Right ventricle myocardium inferior (tissue), 1 donor: ENCODE measurements around the gene IRX3. TPM values are rescaled to one million over a fixed set of nuclear protein-coding genes. Genes with fewer than 3 reads are reported as not detected.

Experiments
- ATAC-seq: fragments of 200-7000 bp; cut with Tn5 transposase; one replicate; pipeline ENCODE4 v1.9.1; 2020; ENCODE audit warnings: mild to moderate bottlenecking, moderate library complexity
- DNase-seq: peaks from one replicate; pipeline ENCODE4 v3.0.0; 2021; ENCODE audit errors: missing footprints
- intact Hi-C: fragments of 100-400 bp; cut with DNase I; formaldehyde crosslinking; loops from one replicate; pipeline ENCODE4 v1.11.0; 2022
- total RNA-seq: library from RNA; stranded (reverse); fragmentation: NEBNext Ultra II Directional; extraction: Animal tissue kit (Norgen Biotek cat#: 25700); gene quantifications from one replicate; pipeline ENCODE4 v1.2.1, GENCODE V29; 2021
- donor health status: DM: no; HTN: yes; CAD: no; lungs with severe emphysema.

IRX3 gene
- total RNA-seq, 1 donor from 2014 or later: 38.8 TPM

GRCh38 chr16:54296543-54296942, 10.0 kb upstream of the IRX3 start:
- intact Hi-C loops: no loop called here
- DNase-seq: no peak
- ATAC-seq: no peak

DNA sequence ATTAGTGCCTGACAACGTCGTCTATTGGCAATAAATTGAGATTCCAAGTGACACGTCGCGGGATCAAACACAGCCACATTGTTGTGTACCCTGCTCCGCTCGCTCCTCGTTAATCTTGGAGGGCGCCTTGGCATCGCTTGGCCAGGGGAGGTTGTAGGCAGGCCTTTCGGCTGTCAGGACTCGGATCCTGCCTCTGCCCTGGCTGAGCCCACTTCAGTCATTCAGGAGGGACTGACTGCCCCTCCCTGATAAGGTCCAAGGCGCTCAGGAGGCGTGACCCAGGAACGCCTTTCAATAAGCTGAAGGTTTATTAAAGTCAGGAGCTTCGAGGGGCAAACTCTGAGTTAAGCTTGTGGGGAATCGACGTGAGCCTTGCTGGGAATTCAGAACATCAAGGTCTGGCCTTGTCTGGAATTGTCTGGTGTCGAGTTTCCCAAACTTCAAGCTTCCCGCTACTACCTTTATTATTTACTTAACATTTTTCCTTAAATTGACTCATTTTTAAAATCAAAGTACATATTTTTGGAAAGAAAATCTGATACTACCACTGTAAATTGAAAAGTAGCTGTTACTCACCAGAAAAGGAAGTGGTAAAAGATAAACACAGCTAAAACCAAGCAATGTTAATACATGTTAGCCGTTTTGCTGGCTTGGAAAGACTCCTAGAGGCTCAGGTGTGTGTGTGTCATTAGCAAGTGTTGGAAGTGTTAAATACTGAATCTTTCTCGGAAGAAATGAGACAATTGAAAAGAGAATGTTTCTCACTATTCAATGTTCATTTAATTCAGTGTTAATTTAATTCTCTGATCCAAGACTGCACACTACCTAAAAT, 5.3 kb upstream of the IRX3 start:
- no peak for DNase-seq
- no peak for ATAC-seq
- intact Hi-C loops: no loop called here

DNA sequence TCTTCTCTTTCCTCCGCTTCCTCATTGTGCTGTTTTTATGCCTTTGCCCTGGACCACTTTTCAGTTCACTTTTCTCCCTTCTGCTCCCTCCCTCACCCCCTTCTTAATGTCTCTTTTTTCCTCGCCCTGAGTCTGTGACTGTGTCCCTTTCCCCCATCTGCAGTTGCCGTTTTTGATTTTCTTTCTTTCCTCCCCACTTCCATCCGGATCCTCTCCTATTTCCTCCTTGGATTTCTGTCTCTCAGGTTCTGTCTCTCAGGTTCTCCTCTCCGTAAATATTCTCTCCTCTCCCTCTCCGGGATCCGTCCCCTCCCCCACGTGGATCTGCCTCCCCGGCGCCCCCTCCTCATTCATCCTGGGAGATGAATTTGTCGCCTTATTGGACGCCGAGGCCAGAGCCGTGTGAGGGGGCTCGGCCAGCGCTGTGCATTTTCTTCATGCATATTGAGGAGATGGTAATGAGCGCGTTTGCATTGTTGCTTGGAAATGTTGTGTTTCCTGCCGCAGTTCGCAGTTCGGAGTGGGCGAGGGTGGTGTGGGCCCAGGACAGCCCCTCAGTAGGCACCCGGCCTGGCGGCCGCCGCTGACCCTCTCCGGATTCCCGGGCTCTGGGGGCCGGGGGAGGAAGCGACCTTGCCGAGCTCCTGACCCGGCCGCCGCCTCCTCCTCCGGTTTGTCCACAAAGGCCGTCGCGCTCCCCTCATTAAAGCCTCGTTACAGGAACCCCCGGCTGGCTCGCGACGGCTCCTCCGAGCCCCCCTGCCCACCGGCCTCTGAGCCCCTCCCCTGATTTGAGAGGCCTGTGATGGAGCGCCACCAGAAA, 4.5 kb upstream of the IRX3 start:
- intact Hi-C loops: no loop called here
- no peak for ATAC-seq
- no peak for DNase-seq

DNA sequence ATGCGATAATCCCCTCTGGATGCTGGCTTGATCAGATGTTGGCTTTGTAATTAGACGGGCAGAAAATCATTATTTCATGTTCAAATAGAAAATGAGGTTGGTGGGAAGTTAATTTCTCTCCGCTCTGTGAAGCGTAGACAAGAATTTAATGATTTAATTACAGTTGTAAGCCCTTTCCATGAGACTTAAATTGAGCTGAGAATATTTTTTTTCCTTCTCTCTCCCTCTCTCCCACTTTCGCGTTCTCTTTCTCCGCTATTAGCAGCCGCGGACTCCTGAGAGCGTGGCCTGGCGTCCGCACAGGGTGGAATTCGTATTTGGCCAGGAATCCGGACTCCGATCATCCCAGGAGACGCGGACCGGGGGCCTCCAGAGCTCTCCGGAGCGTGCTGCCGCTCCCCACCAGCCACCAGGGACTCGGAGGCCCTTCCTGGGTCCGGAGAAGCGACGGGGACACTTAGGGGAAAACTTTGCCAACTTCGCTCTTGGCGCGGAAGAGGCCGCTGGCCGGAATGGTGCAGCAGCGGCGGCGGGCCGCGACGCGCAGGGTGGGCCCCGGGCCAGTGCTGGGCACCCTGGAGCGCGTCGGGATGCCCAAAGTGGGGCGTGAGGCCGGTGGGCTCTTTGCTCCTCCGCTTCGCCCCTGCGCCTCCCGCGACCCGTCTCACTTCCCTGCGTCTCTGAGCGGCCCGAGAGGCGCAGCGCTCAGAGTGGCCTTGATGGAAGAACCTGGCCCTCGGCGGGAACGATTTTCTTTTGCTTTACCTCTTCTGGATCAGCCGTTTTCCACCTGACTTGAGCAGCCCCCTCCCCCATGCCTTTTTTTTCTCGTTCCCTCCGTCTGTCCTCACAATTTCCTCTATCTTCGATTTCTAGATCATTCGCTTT, 3.6 kb upstream of the IRX3 start:
- ATAC-seq (no peak), DNase-seq (no peak)
- intact Hi-C loops: loop anchor here (5.0 to 10.0 kb wide), 5 partner anchors 117 to 1085 kb away; no protein-coding TSS in a partner anchor

- intact Hi-C loops: loop anchor here (5.0 to 10.0 kb wide), 5 partner anchors 118 to 1085 kb away; no protein-coding TSS in a partner anchor
- ATAC-seq: no peak
- DNase-seq: no peak
Measured at GRCh38 chr16:54289242-54289944, 2.8 kb upstream of the IRX3 start.

GRCh38 chr16:54288835-54289241, 2.3 kb upstream of the IRX3 start:
- intact Hi-C loops: loop anchor here (5.0 to 10.0 kb wide), 5 partner anchors 118 to 1086 kb away; no protein-coding TSS in a partner anchor
- ATAC-seq (no peak), DNase-seq (no peak)

GRCh38 chr16:54288030-54288834, 1.6 kb upstream of the IRX3 start:
- ATAC-seq (no peak), DNase-seq (no peak)
- intact Hi-C loops: loop anchor here (5.0 to 10.0 kb wide), 5 partner anchors 119 to 1087 kb away; no protein-coding TSS in a partner anchor

GRCh38 chr16:54287131-54288029, 793 bp upstream of the IRX3 start:
- intact Hi-C loops: loop anchor here (2.0 to 10.0 kb wide), 7 partner anchors 120 to 1087 kb away; no protein-coding TSS in a partner anchor
- DNase-seq (no peak), ATAC-seq (no peak)

DNA sequence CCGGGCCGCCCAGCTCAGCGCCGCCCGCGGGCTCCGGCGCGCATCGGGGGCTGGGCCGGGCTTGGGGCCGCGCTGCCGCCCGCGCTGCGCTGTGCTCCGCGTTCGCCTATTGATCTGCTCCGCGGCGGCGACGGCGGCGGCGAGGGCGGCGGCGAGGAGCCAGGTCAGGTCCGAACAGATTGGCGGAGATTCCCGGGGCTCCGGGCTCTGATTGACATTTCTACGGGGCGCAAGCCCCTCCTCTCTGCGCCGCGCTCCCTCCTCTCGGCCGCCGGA, 559 bp downstream of the IRX3 start:
- ATAC-seq: no peak
- intact Hi-C loops: loop anchor here (2.0 to 10.0 kb wide), 7 partner anchors 121 to 1089 kb away; no protein-coding TSS in a partner anchor
- DNase-seq: no peak

DNA sequence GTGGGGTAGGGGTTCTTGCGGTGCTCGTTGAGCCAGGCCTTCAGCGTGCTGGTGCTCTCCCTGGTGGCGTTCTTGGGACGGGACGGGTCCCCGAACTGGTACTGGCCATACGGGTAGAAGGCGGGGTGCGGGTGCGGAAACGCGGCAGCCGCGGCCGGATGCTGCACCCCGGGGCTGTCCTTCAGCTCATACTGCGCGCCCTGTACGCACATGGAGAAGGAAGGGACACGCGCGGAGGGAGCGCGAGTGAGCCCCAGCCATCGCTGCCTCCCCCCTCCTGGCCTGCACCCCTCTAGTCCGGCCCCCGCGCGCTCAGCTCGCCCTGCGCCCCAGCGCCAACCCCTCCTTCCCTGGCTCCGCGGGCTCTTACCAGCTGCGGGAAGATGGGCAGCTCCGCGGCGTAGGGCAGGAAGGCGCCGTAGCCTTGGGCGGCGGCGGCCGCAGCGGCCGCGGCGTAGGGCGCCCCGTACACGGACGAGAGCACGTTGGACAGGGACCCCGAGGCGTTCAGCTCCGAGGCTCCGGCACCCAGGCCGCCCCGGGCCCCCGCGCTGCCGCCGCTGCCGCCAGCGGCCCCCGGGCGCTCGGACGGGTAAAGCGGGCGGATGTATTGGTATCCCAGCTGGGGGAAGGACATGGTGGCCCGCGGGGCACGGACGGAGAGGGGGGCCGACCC, 1.0 kb downstream of the IRX3 start:
- intact Hi-C loops: loop anchor here (2.0 to 10.0 kb wide), 8 partner anchors 122 to 1089 kb away; no protein-coding TSS in a partner anchor
- ATAC-seq (no peak), DNase-seq (peak; percentile 76)

DNA sequence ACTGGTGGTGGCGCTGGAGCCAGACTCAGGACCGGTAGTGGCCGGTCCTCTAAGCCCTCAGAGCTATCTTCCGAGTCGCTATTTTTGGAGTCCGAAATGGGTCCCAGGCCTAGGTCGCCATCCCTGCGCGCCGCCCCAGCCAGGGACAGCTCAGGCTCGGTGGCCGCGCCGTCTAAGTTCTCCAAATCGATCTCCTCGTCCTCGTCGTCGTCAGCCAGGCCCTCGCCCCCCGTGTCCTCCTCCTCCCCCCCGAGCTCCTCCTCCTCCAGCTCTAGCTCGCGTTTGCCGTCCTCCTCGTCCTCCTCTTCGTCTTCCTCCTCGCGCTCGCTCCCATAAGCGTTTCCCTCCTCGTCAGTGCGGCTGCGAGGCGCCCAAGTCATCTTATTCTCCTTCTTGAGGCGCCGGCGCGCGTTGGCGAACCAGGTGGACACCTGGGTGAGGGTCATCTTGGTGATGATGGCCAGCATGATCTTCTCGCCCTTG, 1.6 kb downstream of the IRX3 start:
- DNase-seq (no peak), ATAC-seq (no peak)
- intact Hi-C loops: loop anchor here (2.0 to 10.0 kb wide), 8 partner anchors 122 to 1090 kb away; no protein-coding TSS in a partner anchor

- no peak for DNase-seq
- intact Hi-C loops: loop anchor here (2.0 to 10.0 kb wide), 4 partner anchors 337 to 1090 kb away; no protein-coding TSS in a partner anchor
- no peak for ATAC-seq
Measured at GRCh38 chr16:54284319-54284930, 2.2 kb downstream of the IRX3 start.

DNA sequence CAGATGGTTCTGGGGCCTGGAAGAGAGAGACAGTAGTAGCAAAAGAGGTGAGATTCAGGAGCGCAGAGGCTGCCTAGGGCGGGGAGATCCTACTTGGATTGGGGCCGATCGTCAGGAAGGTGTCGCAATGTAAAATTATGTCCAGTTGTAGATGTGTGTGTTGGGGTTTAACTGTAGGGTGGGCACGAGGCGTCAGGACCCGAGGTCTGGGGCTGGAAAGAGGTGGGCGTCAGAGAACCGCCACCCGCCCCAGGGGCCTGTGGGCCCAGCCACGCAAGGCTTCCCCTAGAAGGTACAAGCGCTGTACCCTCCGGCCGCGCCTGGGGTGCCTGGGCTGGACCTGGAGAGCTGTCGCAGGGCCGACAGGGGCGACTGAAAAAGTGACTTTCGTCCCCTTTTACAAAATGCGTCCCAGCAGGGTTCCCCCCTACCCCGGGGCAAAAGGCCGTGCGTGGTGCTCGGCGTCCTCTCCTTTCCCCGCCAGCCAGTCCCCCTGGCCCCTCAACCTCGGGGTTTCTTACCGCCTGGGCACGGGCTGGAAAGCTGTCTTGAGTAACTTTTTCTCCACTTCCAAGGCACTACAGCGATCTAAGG, 2.8 kb downstream of the IRX3 start:
- intact Hi-C loops: loop anchor here (2.0 to 10.0 kb wide), 5 partner anchors 91 to 1091 kb away; no protein-coding TSS in a partner anchor
- ATAC-seq (no peak), DNase-seq (no peak)

DNA sequence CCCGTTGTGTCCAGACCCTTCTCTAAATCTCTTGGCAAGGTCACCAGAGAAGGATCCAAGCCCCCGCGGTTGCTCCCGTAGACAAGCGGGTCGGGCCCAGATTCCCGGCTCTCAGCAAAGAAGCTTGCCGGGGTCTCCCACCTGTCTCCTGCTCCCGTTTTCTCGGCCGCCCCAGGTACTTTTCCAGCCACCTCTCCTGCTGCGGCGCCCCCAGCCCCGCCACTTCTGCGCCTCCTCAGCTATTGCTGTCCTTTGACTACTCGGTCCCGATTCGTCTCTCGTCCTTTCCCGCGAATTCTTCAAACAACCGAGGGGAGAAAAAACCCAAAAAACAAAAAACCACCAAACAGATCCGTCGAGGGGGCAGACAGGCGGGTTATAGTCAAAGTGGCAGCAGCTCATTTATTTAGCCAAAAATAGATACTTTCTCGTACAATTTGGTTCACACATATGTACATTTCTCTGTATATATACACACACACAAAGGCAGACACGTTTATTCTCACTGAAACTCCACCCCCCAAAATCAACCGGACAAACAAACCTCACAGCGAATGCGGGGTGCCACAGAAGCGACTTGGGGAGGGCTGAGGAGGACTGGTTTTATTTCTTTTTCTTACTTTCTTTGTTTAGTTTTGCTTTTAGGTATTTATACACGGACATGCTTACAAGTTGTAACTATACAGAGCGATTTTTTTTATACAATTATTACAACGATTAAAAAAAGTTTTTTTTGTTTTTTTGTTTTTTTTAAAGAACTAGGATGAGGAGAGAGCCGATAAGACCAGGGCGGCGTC, 3.5 kb downstream of the IRX3 start:
- intact Hi-C loops: loop anchor here (2.0 to 10.0 kb wide), 4 partner anchors 90 to 1092 kb away; no protein-coding TSS in a partner anchor
- DNase-seq (no peak), ATAC-seq (no peak)
